Ovary (tissue), 3 donors: Measurements from ENCODE around the gene TDRD9.

ENCODE experiments used
- CTCF ChIP-seq, 3 donors: fragments of 450-650 bp in 2 of 3; fragments of 200-600 bp in 1 of 3; IDR thresholded peaks; one replicate each; pipeline versions ENCODE4 v1.5.1 to v1.8.0; 2016 to 2022; ENCODE audit warnings: antibody characterized with exemption in 3 of 3, mild to moderate bottlenecking in 1 of 3
- POLR2A ChIP-seq: fragments of 450-650 bp; IDR thresholded peaks from one replicate; pipeline ENCODE4 v1.6.1; 2017; ENCODE audit warnings: antibody characterized with exemption, mild to moderate bottlenecking, moderate library complexity
- donor health status: DM: no; HTN: no; CAD: no.

GRCh38 chr14:104095426-104096310 lies 167.4 kb downstream of the TDRD9 start:
- TF ChIP-seq CTCF (IDR thresholded peaks at IDR 0.05) (no peak), POLR2A (no peak)
